ENCODE results near the gene RASGRF1.
"Not testable (repeated sequence)": the region's sequence is repeated elsewhere in the genome, so short reads cannot be mapped to it uniquely, and the experiment has no call there.

Gene RASGRF1

GRCh38 chr15:78947506-78947905, 143.1 kb downstream of the RASGRF1 start:
- DNase-seq = no peak

GRCh38 chr15:78946493-78946892, 144.1 kb downstream of the RASGRF1 start:
- DNase-seq = no peak

- peak; percentile 73 for DNase-seq
Measured at GRCh38 chr15:78944669-78945407, 145.7 kb downstream of the RASGRF1 start, which contains the start of gene CTSH. Gene CTSH (minus strand): TSS chr15:78945046. CDS start chr15:78944981, 65 bp downstream.

GRCh38 chr15:78944202-78944625, 146.4 kb downstream of the RASGRF1 start:
- DNase-seq = peak; percentile 11

- DNase-seq = no peak
Measured at GRCh38 chr15:78943692-78944091, 146.9 kb downstream of the RASGRF1 start.

- no peak for DNase-seq
Measured at GRCh38 chr15:78942741-78943140, 147.8 kb downstream of the RASGRF1 start.

GRCh38 chr15:78938658-78939488, 151.7 kb downstream of the RASGRF1 start:
- no peak for DNase-seq

- DNase-seq = peak; percentile 66
Measured at GRCh38 chr15:78937132-78937739, 153.3 kb downstream of the RASGRF1 start.

- DNase-seq = no peak
Measured at GRCh38 chr15:78934655-78935023, 155.9 kb downstream of the RASGRF1 start.

- DNase-seq = no peak
Measured at GRCh38 chr15:78933823-78934654, 156.5 kb downstream of the RASGRF1 start.

GRCh38 chr15:78933187-78933822, 157.3 kb downstream of the RASGRF1 start:
- DNase-seq = no peak

GRCh38 chr15:78932258-78932808, 158.2 kb downstream of the RASGRF1 start:
- DNase-seq = no peak

GRCh38 chr15:78931439-78932257, 158.9 kb downstream of the RASGRF1 start:
- DNase-seq = no peak

GRCh38 chr15:78930577-78931388, 159.8 kb downstream of the RASGRF1 start:
- peak; percentile 43 for DNase-seq

GRCh38 chr15:78929536-78930264, 160.9 kb downstream of the RASGRF1 start:
- DNase-seq = no peak

GRCh38 chr15:78928616-78929093, 161.9 kb downstream of the RASGRF1 start:
- DNase-seq = no peak

- DNase-seq = not testable (repeated sequence)
Measured at GRCh38 chr15:78928176-78928575, 162.4 kb downstream of the RASGRF1 start.

GRCh38 chr15:78927077-78927790, 163.3 kb downstream of the RASGRF1 start:
- peak; percentile 20 for DNase-seq
